Dermis microvascular lymphatic vessel endothelial cell (primary cell): ENCODE data around the gene MEOX1. TPM values are rescaled to one million over a fixed set of nuclear protein-coding genes. Genes with fewer than 3 reads are reported as not detected.
A peak's percentile ranks its signal among the peaks of the same experiment; 100 is the strongest.

Source experiments
- DNase-seq, 2 donors: peaks; one replicate each; pipeline versions ENCODE4 v3.0.0 to v3.0.0-alpha.2; 2010; ENCODE audit warnings: low read depth in 2 of 2
- total RNA-seq: library from RNA; depleted of rRNA; stranded (reverse); fragments of >200 nt; gene quantifications from 2 replicates; pipeline ENCODE4 v1.2.1, GENCODE V29; 2014

Gene MEOX1
- total RNA-seq, 1 donor from 2014 or later: 0.51 TPM

GRCh38 chr17:43680461-43680860, 18.7 kb upstream of the MEOX1 start:
- no peak for DNase-seq

- DNase-seq: no peak
These were observed 18.2 kb upstream of the MEOX1 start for GRCh38 chr17:43679911-43680310.

DNA sequence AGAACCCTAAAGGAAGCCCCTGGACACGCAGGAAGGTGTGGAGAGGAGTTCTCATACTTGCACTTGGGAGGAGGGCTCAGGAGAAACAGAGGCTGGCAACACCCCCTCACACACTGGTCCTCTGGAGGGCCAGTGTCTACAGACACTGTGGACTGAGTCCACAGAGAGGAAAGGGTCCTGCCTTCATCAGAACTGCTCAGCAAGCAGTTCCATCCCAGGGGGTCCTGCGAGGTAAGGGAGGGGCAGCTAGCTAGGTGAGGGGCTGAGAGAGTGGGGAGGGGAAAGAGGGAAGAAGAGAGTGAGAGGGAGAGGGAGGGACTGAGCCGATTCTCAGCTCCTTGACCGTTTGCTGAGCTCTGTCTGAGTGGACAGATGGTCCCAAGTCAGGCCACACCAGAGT, 17.7 kb upstream of the MEOX1 start:
- DNase-seq: no peak

- no peak for DNase-seq
These were observed 14.7 kb upstream of the MEOX1 start for GRCh38 chr17:43676471-43676870.

DNA sequence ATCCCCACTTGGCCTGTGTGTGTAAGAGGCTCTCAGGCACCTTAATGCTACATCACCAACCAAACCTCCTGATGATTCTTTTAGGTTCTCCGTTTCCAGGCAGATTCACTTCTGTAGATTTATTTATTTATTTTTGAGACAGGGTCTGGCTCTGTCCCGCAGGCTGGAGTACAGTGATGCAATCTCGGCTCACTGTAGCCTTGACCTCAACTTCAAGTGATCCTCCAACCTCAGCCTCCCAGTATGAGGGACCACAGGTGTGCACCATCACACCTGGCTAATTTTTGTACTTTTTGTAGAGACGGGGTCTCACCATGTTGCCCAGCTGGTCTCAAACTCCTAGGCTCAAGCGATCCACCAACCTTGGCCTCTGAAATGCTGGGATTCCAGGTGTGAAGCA, 12.7 kb upstream of the MEOX1 start:
- DNase-seq: no peak

- peak; percentile 50 to 70 for DNase-seq
These were observed 12.0 kb upstream of the MEOX1 start for GRCh38 chr17:43673516-43674323.

DNA sequence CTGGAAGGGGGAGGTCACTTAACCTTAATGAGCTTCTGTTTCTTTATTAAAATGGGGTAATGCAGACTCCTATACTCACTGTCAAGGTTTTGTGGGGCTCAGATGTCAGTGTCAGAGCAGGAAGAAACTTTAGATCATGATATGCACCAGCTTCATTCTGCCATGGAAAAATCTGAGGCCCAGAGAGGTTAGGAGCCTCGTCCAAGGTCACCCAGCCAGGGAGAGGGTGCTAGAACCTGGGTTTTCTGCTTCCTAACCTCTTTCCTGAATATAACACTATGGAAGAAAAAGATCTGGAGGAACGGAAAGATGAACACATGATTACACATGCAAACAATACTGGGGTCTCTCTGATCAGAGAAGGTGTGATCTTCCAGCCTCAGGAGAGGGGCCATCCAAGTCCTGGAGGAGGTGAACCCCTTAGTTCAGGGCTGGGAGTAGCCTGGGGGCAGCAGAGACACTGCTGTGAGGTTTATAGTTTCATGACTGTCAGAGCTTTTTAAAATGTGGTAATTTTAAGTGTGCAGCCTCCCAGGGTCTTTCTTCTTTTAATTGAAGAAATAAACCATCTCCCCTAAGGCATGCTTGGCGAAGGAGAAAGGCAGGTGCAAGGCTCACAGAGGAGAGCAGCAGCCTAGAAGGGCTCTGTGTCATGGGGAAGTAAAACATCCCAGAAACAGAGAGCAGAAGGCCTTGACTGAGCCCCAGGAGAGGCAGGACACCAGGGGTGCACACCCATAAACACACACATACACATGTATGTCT, 10.2 kb upstream of the MEOX1 start:
- DNase-seq: no peak

DNA sequence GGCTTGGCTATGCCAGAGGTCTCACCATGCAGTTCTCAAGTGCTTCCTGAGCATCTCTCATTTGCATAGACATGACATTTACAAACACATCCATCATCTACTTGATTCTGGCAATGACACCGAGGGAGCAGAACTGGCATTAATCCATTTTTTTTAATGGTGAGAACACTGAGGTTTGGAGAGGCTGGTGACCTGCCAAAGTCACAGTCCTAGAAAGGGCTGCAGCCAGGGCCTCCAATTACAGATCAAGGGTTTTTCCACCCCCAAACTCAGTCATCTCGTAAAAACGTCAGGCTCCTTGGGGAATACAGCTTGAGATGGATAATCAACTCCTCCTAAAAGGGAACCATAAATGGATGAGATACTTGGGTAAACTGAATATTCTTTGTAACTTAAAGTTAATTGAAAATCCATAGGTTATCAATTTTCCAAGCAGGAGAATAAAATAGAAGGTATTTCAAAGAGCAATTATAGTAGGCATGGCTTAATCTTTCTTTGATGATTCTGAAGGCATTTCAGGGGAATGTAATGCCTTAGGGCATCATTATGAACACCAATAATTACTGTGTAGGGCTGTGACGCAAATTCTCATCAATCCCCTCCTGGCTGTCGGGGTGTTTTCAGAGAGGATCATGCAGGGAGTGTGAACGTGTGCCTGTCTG, 9.4 kb upstream of the MEOX1 start:
- DNase-seq: no peak

DNA sequence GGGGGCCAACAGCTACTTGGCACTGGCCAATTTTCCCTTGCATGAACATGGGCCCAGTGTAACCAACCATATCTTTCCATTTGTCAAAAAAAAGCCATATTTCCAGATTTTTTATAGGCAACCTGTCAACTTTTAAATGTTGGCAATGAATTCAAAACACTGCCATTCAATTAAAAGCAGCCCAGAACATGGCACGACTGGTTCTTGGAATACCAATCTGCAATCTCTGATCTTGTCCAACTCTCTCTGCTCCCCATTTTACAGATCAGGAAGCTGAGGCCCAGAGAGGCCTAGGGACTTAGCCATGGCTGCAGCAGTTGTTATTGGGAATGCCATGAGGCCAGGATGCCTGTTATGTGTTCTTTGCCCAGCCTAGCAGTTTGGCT, 8.9 kb upstream of the MEOX1 start:
- no peak for DNase-seq

- DNase-seq: no peak
These were observed 8.4 kb upstream of the MEOX1 start for GRCh38 chr17:43669971-43670644.

DNA sequence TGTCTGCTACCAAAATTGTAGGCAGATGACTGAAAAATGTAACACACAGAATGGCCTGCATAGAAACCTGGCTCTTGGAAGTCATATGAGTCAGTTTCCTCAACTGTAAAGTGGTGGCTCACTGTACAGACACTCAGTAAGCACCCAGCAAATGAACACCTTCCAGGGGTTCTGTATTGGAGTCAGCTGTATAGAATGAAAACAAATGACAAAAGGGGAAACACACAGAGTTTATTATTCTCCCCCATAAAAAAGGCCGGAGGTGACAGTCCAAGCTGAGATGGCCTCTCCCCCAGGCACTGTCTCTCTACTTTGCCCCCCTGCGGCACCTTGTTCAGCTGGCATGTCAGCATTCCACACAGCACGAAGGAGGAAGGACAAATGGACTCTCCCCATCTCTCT, 6.2 kb upstream of the MEOX1 start:
- DNase-seq: peak in 1 of 2 donors; percentile 82

GRCh38 chr17:43667506-43667905, 5.8 kb upstream of the MEOX1 start:
- DNase-seq: no peak

GRCh38 chr17:43665937-43666236, 4.2 kb upstream of the MEOX1 start:
- no peak for DNase-seq

DNA sequence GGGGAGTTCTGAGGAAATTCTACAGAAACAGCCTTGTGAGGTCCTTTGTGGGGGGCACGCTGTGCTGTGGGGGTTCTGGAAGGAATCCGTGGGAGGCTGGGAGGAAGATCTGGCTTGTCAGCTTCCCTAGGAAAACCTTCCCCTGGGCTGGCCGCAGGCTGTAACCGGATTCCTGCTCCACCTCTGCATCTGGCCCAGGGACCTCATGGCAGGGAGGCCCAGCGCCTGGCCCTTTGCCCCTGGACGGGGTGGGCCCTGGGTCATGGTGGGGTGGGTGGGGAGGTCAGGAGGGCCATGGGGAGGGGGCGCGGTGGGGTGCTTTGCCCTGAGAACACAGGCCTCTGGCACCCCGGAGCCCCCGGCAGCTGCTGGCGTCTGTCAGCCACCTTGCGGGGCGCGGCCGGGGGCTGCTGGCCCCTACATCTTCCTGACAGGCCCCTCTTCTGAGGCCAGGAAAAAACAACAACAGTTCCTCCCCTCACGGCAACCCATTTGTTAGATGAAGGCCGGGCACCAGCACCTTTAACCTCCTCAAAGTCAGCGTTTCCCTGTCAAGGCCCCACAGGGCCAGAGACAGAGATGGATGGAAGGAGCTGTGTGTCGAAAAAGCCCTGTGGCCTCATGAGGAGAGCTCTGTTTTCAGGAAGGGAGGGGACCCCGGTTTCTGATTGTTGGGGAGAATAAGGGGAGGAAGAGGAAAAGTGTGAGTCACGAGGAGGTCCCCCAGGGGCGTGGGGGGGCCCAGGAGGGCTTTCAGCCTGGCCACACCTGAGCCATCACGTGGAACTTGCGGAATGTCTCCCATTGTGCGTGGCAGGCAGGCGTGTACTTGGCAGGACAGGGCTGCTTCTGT, 3.6 kb upstream of the MEOX1 start:
- DNase-seq: no peak

DNA sequence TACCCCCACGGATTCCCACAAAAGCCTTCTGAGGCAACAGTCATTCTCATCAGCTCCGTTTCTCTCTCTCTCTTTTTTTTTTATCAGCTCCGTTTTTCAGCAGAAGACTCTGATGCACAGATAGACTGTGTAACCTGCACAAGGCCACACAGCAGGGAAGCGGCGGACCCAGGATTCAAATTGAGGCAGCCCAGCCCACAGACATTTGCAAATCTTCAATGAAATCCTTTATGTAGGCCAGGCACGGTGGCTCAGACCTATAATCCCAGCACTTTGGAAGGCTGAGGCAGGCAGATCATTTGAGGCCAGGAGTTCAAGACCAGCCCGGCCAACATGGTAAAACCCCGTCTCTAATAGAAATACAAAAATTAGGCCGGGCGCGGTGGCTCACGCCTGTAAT, 2.4 kb upstream of the MEOX1 start:
- DNase-seq: no peak

- no peak for DNase-seq
These were observed 1.7 kb upstream of the MEOX1 start for GRCh38 chr17:43663383-43663782.

- no peak for DNase-seq
These were observed 855 bp upstream of the MEOX1 start for GRCh38 chr17:43662413-43663141.

DNA sequence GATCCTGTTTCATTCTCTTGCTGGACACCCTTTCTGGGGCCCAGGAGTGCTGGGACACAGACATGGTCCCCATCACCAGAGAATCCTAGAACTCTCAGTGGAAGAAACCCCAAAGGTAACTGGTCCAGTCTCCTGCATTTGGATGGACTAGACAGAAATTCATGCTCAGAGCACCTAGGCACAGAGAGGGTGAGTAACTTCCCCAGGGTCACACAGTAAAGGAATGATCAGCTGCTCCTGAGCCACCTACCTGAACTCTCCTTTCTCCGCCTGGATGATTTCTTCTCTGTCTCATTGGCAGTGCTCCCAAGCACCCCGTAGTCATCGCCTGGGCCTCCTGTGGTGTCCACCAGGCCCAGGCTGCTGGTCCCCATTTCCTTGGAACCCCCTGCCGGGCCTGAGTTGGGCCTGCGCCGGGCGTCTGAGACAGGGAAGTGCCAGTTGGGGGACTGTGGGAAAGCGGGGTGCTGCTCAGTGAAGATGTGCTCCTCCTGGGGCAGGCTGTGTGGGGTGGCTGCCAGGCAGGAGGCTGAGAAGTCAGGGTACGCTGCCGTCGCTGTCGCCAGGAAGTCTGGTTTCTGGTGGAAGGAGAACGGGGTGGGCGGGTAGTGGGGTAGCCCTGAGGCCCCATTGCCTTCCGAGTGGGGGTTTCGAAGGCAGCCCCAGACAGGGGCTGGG, 767 bp downstream of the MEOX1 start:
- DNase-seq: no peak

DNA sequence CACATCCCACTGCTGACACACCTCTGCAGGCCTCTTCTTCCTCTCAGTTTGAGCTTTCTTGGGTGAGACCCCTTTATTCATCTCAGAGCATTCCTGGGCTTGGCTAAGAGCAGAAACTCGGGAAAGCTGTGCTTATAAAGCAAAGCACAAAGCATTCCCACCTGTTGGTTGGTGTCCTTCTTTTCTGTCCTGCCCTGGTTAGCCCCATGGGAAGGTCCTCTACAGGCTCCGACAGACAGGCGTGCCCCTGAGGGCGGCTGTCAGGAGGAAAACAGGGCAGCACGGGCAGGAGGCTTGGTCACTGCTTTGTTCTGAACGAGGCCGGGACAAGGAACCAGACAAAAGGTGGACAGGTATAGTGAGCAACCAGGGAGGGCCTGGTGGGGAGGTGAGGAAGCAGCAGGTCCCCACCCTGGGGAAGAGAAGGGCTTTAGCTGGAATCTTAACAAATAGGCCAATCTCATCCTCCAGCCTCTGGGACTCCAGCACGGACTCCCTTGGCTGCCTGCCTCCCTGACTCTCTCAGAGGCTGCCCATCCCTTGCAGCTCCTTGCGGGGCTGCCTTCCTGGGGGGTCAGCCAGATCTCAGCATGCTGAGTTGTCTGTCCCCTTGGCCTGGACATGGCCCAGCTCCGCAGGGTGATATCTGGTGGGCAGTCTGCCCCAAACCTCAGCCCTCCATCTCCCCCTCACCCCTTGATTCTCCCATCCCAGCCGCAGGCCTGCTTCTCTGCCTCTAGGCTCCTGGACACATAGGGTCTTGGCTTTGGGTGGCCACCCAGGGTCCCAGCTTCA, 1.7 kb downstream of the MEOX1 start:
- no peak for DNase-seq
